GM18507 (cell line): ENCODE data around the gene DHX34.
"Not testable (repeated sequence)": the region's sequence is repeated elsewhere in the genome, so short reads cannot be mapped to it uniquely, and the experiment has no call there.

Experiments
- DNase-seq: peaks from one replicate; pipeline ENCODE4 v3.0.0; 2011; ENCODE audit warnings: low read depth; ENCODE audit not compliant: insufficient read length; ENCODE audit errors: extremely low spot score
- FAIRE-seq: peaks from 2 replicates; lab custom pipeline; 2011; peaks lifted over from hg19 to GRCh38; lab: Jason Lieb, UNC

The DHX34 gene

DNA sequence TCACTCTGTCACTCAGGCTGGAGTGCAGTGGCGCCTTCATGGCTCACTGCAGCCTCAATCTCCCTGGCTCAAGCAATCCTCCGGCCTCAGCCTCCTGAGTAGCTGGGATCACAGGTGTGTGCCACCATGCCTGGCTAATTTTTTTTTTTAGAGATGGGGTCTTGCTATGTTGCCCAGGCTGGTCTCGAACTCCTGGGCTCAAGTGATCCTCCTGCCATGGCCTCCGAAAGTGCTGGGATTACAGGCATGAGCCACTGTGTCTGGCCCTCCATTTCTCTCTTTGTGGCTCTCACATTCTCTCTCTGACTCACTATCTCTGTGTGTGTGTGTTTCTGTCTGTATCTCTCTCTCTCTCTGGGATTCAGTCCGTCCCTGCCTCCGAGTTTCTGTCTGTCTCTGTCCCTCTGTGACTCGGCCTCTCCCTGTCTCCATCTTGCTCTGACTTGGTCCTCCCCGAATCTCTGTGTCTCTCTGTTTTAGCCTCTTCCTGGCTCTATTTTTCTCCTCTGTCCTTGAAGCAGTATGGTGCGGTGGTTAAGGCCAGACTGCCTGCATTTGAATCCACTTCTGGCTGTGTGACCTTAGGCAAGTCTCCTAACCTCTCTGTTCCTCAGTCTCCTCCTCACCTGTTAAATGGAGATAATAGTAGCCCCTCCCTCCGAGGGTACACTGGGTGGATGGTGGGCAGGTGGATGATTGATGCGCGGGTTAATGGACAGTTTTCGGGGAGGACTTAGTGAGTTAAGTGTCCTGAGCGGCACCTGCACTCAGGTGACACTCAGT, 59.2 kb downstream of the DHX34 start:
- DNase-seq (no peak), FAIRE-seq (no peak)

- FAIRE-seq (no peak), DNase-seq (no peak)
Measured at GRCh38 chr19:47411101-47411500, 62.0 kb downstream of the DHX34 start.

GRCh38 chr19:47411696-47412095, 62.6 kb downstream of the DHX34 start:
- FAIRE-seq, DNase-seq: not testable (repeated sequence)

DNA sequence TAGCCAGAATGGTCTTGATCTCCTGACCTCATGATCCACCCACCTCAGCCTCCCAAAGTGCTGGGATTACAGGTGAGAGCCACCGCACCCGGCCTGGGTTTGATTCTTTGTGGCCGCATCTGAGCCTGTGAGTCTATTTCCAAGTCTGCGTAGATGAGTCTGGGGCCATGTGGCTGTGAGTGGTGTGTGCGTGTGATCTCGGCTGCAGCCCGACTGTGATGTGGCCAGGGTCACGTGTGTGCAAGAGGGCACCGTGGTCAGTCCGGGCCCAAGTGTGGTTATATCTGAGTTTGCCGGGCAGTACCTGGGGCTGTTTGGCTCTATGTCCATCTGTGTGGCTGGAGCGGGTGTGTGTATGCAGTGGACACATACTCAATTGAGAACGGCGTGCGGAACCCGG, 64.8 kb downstream of the DHX34 start:
- DNase-seq (no peak), FAIRE-seq (no peak)

- no peak for DNase-seq
- no peak for FAIRE-seq
Measured at GRCh38 chr19:47414469-47414868, 65.4 kb downstream of the DHX34 start.

DNA sequence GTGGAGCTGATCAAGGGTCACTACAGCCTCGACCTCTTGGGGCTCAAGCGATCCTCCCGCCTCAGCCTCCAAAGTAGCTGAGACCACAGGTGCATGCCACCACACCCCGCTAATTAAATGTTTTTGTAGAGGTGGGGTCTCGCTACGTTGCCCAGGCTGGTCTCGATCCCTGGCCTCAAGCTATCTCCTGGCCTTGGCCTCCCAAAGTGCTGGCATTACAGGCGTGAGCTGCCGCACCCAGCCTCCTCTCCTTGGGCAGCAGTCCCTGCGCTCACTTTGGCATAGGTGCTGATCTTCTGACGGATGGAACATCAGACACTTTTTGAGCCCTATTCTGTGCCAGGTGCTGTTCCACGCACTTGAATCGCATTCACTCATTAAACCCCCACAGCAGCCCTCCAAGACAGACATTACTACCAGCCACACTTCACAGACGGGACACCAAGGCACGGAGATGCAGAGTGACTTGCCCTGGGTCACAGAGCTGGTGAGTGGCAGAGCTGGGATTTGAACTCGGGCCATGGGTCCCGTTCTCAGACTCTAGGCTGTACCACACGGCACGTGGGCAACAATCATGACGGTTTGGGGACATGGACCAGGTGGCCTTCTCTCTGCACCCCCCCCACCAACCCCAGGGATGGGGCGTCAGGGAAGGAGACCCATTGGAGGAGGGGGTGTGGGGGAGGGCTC, 67.0 kb downstream of the DHX34 start:
- FAIRE-seq (no peak), DNase-seq (no peak)

DNA sequence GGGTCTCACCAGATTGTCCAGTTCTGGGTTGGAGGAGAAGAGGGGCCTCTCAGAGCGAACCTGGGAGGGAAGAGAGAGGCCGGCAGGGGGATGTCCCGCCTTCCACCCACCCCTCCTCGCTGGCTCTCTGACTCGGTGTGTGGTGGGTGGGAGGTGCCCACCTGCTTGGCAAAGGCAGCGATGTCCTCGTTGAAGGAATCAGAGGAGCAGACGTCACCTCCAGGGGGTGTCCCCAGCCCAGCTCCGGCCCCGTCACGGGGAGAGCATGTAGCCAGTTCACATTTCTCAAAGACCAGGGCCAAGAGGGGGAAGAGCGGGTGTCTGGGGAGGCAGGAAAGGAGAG, 67.5 kb downstream of the DHX34 start:
- DNase-seq: no peak
- FAIRE-seq: no peak

DNA sequence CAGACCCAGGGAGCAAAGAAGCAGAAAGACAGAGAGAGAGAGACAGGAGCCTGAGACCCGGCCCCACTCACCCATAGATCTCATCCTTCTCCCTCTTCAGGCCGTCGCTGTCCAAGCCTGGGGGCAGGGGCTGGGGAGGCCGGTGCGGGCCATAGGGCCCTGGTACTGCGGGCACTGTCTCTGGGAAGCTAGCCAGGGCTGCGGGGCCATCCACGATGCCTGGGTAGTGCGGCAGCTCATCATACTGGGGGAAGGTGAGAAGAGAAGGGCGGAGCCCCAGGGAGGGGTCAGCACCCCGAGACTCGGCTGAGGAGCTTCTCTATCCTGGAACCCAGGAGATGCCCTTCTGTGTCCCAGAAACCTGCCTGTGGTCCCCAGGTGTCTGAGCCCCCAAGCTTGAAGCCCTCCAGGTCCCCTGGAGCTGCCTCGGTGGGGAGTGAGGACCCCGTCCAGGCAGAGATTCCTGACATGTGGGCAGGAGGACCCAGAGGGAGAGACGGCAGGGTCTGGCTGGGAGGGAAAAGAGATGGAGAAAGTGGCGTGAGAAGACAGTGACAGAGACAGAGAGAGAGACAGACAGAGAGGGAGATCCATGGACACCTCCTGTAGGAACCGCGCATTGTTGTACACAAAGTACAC, 68.1 kb downstream of the DHX34 start:
- DNase-seq: no peak

GRCh38 chr19:47417746-47418691, 68.9 kb downstream of the DHX34 start:
- FAIRE-seq (no peak), DNase-seq (no peak)

More for the DNA sequence above, 68.1 kb downstream of the DHX34 start:
- FAIRE-seq: no peak

DNA sequence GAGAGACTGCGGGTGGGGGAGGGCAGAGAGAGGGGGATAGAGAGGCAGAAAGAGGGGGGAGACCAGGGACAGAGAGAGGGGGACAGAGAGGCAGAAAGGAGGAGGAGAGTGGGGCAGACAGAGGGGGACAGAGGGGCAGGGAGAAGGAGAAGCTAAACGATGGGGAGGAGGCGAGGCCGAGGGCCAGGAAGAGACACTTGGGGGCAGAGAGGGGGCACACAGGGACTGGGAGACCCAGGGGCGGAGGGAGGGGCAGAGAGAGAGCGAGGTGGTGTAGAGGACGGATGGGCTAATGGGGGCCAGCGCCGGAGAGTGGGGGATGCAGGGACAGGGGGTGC, 69.5 kb downstream of the DHX34 start:
- no peak for FAIRE-seq
- DNase-seq: no peak

DNA sequence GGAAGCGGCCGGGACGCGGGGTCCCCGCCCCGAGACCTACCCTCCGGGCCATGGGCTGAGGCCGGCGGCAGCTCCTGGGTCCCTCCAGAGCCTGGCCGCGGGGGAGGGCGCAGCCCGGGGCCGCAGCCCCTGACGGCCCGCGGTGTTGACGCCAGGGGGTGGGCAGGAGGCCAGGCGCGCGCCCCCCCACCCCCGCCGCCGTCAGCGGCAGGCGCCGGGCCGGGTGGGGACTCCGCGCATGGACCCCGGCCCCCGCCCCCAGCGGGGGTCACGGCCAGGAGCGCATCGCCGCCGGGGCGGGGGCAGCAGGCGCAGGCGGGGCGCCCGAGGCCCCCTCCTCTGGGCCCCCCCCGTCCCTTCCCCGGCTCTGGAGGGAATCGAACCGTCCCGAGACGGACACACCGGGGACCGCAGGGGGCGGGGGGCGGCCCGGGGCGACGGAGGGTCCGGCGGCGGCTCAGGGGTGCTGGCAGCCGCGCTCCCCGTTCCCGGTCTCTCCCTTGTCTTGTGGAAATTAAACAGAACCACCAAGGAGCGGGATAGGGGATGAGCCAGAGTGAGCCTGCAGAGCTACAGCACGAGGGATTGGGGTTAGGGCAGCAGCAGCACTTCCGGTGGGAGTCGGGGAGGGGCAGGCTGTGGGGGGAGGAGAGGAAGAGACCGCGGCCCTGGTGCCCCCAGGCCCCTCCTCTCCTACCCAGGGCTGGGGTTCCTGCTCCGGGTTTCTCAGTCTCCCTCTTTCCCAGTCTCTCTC, 70.1 kb downstream of the DHX34 start, which contains the start of gene MEIS3:
TSS of gene MEIS3 (minus strand) at position 498 of the 754 bp plus-strand sequence. CDS start at position 52, 446 bp downstream.
- no peak for FAIRE-seq
- DNase-seq: no peak

- DNase-seq: no peak
- no peak for FAIRE-seq
Measured at GRCh38 chr19:47419789-47420188, 70.7 kb downstream of the DHX34 start.

- no peak for DNase-seq
- no peak for FAIRE-seq
Measured at GRCh38 chr19:47421244-47421786, 72.2 kb downstream of the DHX34 start.

DNA sequence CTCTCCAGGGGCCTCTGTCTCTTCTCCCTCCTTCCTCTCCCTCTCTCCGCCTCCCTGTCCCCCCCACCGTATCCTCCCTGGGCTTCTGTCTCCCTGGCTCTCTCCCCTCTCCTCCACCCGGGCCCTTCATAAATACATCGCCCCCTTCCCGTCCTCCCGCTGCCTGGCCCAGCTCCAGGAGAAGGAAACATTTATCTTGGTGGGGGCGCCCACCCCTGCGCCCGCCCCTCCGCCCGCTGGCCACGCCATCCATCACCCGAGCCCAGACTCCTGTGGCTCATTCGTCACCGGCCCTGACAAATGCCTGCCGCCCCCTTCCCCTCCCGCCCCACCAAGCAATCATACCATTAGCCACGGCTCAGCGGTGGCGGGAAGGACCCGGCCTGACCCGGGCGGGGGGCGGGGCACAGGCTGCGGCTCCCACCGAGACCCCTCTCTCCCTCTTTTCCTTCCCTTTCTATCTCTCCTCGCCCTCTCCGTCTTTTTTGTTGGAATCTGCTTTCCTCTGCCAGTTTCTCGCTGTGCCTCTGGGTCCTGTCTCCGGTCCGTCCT, 72.8 kb downstream of the DHX34 start:
- FAIRE-seq: no peak
- DNase-seq: no peak

- DNase-seq (no peak), FAIRE-seq (no peak)
Measured at GRCh38 chr19:47422417-47423163, 73.5 kb downstream of the DHX34 start.

DNA sequence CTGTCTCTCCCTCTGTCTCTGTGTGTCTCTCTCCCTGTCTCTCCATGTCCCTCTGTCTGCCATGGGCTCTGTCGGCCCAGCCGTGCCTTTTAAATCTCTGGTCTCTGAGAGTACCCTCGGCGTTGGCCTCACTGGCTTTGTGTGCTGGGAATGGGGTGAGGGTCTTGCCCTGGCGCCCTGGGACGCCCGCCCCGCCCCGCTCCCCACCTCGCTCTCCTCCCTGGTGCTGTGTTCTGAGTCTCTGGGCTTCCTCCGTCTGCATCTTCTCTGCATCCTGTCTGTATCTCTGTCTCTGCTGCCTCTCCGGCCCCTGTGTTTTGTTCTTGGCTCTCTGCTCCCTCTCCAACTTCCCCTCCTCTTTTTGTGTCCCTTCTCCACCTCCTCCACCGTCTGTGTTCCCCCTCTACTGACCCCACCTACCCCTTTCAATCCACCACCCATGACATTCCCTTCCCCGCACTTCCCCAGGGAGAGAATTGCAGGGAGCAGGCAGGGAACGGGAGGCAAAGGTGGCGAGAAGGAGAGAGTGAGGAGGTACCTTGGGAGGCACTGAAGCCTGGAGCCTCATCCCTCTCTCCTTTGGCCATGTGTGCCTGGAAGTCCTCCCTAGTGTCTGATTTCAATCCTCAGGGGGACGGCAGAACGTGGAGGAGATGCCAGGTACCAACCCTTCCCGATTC, 74.2 kb downstream of the DHX34 start:
- no peak for FAIRE-seq

More for the DNA sequence above, 74.2 kb downstream of the DHX34 start:
- no peak for DNase-seq
